H9 (cell line): Measurements from ENCODE around the gene AATF. TPM values are rescaled to one million over a fixed set of nuclear protein-coding genes. Genes with fewer than 3 reads are reported as not detected.

Experiments
- DNase-seq: peaks from one replicate; pipeline ENCODE4 v3.0.0-alpha.2; 2017
- H2AFZ ChIP-seq: one replicate; pipeline ENCODE4 v1.6.1; 2013; ENCODE audit warnings: mild to moderate bottlenecking, low read length, control low read depth, moderate library complexity
- H2AK5ac ChIP-seq: 2 replicates; pipeline ENCODE4 v1.6.1; 2013; ENCODE audit warnings: low read length, control low read depth, mixed read lengths; ENCODE audit not compliant: insufficient read length
- H2BK120ac ChIP-seq: one replicate; pipeline ENCODE4 v1.6.1; 2013; ENCODE audit warnings: low read depth, mild to moderate bottlenecking, low read length, control low read depth, inconsistent platforms; ENCODE audit not compliant: poor library complexity, severe bottlenecking
- H2BK12ac ChIP-seq: 2 replicates; pipeline ENCODE4 v1.6.1; 2013; ENCODE audit warnings: low read length, control low read depth, mixed read lengths, low read depth; ENCODE audit not compliant: insufficient read length
- H2BK15ac ChIP-seq: 2 replicates; pipeline ENCODE4 v1.6.1; 2013; ENCODE audit warnings: low read depth, low read length, control low read depth
- H2BK20ac ChIP-seq: one replicate; pipeline ENCODE4 v1.6.1; 2013; ENCODE audit warnings: low read depth, mild to moderate bottlenecking, low read length, control low read depth, inconsistent platforms; ENCODE audit not compliant: poor library complexity, severe bottlenecking
- H2BK5ac ChIP-seq: 2 replicates; pipeline ENCODE4 v1.6.1; 2013; ENCODE audit warnings: low read length, control low read depth, mixed read lengths; ENCODE audit not compliant: insufficient read length
- H3K14ac ChIP-seq: 2 replicates; pipeline ENCODE4 v1.6.1; 2013; ENCODE audit warnings: low read length, control low read depth; ENCODE audit not compliant: insufficient read depth
- H3K18ac ChIP-seq: 2 replicates; pipeline ENCODE4 v1.6.1; 2013; ENCODE audit warnings: low read depth, mild to moderate bottlenecking, mixed read lengths, low read length, control low read depth; ENCODE audit not compliant: insufficient read length
- H3K23ac ChIP-seq: 2 replicates; pipeline ENCODE4 v1.6.1; 2013; ENCODE audit warnings: low read length, control low read depth, mixed read lengths, low read depth; ENCODE audit not compliant: insufficient read length
- H3K23me2 ChIP-seq: 2 replicates; pipeline ENCODE4 v1.6.1; 2013; ENCODE audit warnings: low read depth, mild to moderate bottlenecking, mixed read lengths, low read length, control low read depth; ENCODE audit not compliant: insufficient read length, poor library complexity, severe bottlenecking
- H3K27ac ChIP-seq: 2 replicates; pipeline ENCODE4 v1.5.1; 2013; ENCODE audit warnings: low read length, control low read depth, mixed read lengths, low read depth; ENCODE audit not compliant: insufficient read length
- H3K27me3 ChIP-seq: 2 replicates; pipeline ENCODE4 v1.6.1; 2013; ENCODE audit warnings: low read length, control low read depth, inconsistent platforms; ENCODE audit not compliant: insufficient read depth
- H3K4ac ChIP-seq: 2 replicates; pipeline ENCODE4 v1.6.1; 2013; ENCODE audit warnings: low read depth, mild to moderate bottlenecking, control low read depth, inconsistent platforms, low read length, moderate library complexity
- H3K4me1 ChIP-seq: 2 replicates; pipeline ENCODE4 v1.6.1; 2013; ENCODE audit warnings: low read length, control low read depth, inconsistent platforms; ENCODE audit not compliant: insufficient read depth
- H3K4me2 ChIP-seq: 2 replicates; pipeline ENCODE4 v1.6.1; 2013; ENCODE audit warnings: low read length, control low read depth, mixed read lengths; ENCODE audit not compliant: insufficient read length, insufficient read depth
- H3K56ac ChIP-seq: 2 replicates; pipeline ENCODE4 v1.6.1; 2013; ENCODE audit warnings: low read depth, mild to moderate bottlenecking, mixed read lengths, low read length, control low read depth; ENCODE audit not compliant: insufficient read length
- H3K79me1 ChIP-seq: 2 replicates; pipeline ENCODE4 v1.6.1; 2013; ENCODE audit warnings: low read depth, mild to moderate bottlenecking, moderate library complexity, low read length, control low read depth, inconsistent platforms; ENCODE audit not compliant: insufficient read depth, poor library complexity, severe bottlenecking
- H3K79me2 ChIP-seq: 2 replicates; pipeline ENCODE4 v1.6.1; 2013; ENCODE audit warnings: low read length, control low read depth, inconsistent platforms; ENCODE audit not compliant: insufficient read depth
- H3K9ac ChIP-seq: 2 replicates; pipeline ENCODE4 v1.6.1; 2013; ENCODE audit warnings: low read length, control low read depth, mixed read lengths; ENCODE audit not compliant: insufficient read length; ENCODE audit errors: extremely low read depth
- H3K9me3 ChIP-seq: one replicate; pipeline ENCODE4 v1.6.1; 2013; ENCODE audit warnings: low read depth, low read length, inconsistent platforms; ENCODE audit not compliant: control insufficient read depth
- H3T11ph ChIP-seq: one replicate; pipeline ENCODE4 v1.6.1; 2013; ENCODE audit warnings: mild to moderate bottlenecking, low read length, control low read depth, inconsistent platforms
- H4K20me1 ChIP-seq: one replicate; pipeline ENCODE4 v1.6.1; 2013; ENCODE audit not compliant: control insufficient read depth, insufficient read length, insufficient read depth
- H4K5ac ChIP-seq: 2 replicates; pipeline ENCODE4 v1.6.1; 2013; ENCODE audit warnings: low read depth, mild to moderate bottlenecking, mixed read lengths, low read length, control low read depth; ENCODE audit not compliant: insufficient read length
- H4K8ac ChIP-seq: replicated peaks from 2 replicates; pipeline ENCODE4 v1.6.1; 2013; ENCODE audit warnings: low read length, control low read depth, mixed read lengths, low read depth; ENCODE audit not compliant: insufficient read length
- H4K91ac ChIP-seq: 2 replicates; pipeline ENCODE4 v1.6.1; 2013; ENCODE audit warnings: low read depth, mild to moderate bottlenecking, moderate library complexity, mixed read lengths, low read length, control low read depth; ENCODE audit not compliant: insufficient read length
- H3K27ac Mint-ChIP-seq, 3 experiments: 2 replicates in 2 of 3; 3 replicates in 1 of 3; pipeline ENCODE4 v1.8.0; 2020 to 2021; ENCODE audit warnings: mixed read lengths in 3 of 3, mild to moderate bottlenecking in 1 of 3, moderate library complexity in 1 of 3
- H3K27me3 Mint-ChIP-seq: 2 replicates; pipeline ENCODE4 v1.8.0; 2021; ENCODE audit warnings: low read depth, mild to moderate bottlenecking, moderate library complexity, mixed read lengths
- H3K36me3 Mint-ChIP-seq, 3 experiments: 2 replicates in 2 of 3; 3 replicates in 1 of 3; pipeline ENCODE4 v1.8.0; 2020 to 2021; ENCODE audit warnings: low read depth in 3 of 3, mixed read lengths in 3 of 3; ENCODE audit not compliant: insufficient read depth in 1 of 3
- H3K4me1 Mint-ChIP-seq, 2 experiments: 2 replicates each; pipeline ENCODE4 v1.8.0; 2020; ENCODE audit warnings: mixed read lengths in 2 of 2
- H3K4me3 Mint-ChIP-seq, 2 experiments: 2 replicates in 1 of 2; 3 replicates in 1 of 2; pipeline ENCODE4 v1.8.0; 2020 to 2021; ENCODE audit warnings: mild to moderate bottlenecking in 2 of 2, mixed read lengths in 2 of 2, moderate library complexity in 1 of 2
- H3K9me3 Mint-ChIP-seq, 2 experiments: 2 replicates in 1 of 2; 3 replicates in 1 of 2; pipeline ENCODE4 v1.8.0; 2020; ENCODE audit warnings: mild to moderate bottlenecking in 2 of 2, mixed read lengths in 2 of 2, moderate library complexity in 1 of 2
- WGBS: extraction: QIAGEN DNeasy Blood & Tissue Kit; methylation state at CpG from one replicate; pipeline ENCODE4 v1.1.7; 2013; ENCODE audit warnings: missing lambda C conversion rate, low lambda C conversion rate, mixed read lengths; ENCODE audit not compliant: insufficient read length; ENCODE audit errors: extremely low coverage; 5-methylcytosine and 5-hydroxymethylcytosine counted together
- total RNA-seq: library from RNA; stranded (reverse); gene quantifications from 2 replicates; pipeline ENCODE4 v1.2.1, GENCODE V29; 2021
- TF ChIP-seq, protein P1 (sequence below): fragments of 200-600 bp; sonication (generic); conservative IDR thresholded peaks from 3 replicates; pipeline ENCODE4 v1.8.0; 2021; ENCODE audit warnings: antibody characterized with exemption, mild to moderate bottlenecking

The AATF gene
- total RNA-seq, 1 experiment from 2014 or later = 69.6 TPM

- H3T11ph ChIP-seq = no peak overlapping the region
- TF ChIP-seq, protein P1, sequence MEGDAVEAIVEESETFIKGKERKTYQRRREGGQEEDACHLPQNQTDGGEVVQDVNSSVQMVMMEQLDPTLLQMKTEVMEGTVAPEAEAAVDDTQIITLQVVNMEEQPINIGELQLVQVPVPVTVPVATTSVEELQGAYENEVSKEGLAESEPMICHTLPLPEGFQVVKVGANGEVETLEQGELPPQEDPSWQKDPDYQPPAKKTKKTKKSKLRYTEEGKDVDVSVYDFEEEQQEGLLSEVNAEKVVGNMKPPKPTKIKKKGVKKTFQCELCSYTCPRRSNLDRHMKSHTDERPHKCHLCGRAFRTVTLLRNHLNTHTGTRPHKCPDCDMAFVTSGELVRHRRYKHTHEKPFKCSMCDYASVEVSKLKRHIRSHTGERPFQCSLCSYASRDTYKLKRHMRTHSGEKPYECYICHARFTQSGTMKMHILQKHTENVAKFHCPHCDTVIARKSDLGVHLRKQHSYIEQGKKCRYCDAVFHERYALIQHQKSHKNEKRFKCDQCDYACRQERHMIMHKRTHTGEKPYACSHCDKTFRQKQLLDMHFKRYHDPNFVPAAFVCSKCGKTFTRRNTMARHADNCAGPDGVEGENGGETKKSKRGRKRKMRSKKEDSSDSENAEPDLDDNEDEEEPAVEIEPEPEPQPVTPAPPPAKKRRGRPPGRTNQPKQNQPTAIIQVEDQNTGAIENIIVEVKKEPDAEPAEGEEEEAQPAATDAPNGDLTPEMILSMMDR = no peak
- peak overlapping the region; percentile 26 for H3K4me2 ChIP-seq
- no peak overlapping the region for H3K27ac Mint-ChIP-seq
- no peaks in the 10 kb centered on the region; the same call in 1 of the 2 replicates for H3K4me1 ChIP-seq
- peaks cover 90% of the 10 kb centered on the region for H3K27me3 ChIP-seq
- peaks cover 0 to 5% of the 10 kb centered on the region in 2 experiments; a peak in 1 of 5 replicates for H3K9me3 Mint-ChIP-seq
- peaks cover 100% of the 10 kb centered on the region for H3K27me3 Mint-ChIP-seq
- H2BK5ac ChIP-seq = no peak overlapping the region
- H3K79me1 ChIP-seq = no peaks in the 10 kb centered on the region
- no peak overlapping the region for H2BK120ac ChIP-seq
- WGBS = no CpG with 5 or more reads among the region's 44 CpGs
- H4K20me1 ChIP-seq = peaks cover 4% of the 10 kb centered on the region
- H3K14ac ChIP-seq = no peak overlapping the region
- H3K56ac ChIP-seq = no peak overlapping the region
- no peak overlapping the region for H4K91ac ChIP-seq
- no peak overlapping the region for H3K9ac ChIP-seq
- H3K36me3 Mint-ChIP-seq = no peaks in the 10 kb centered on the region; a peak in 1 of 7 replicates
- peak; percentile 78 for DNase-seq
- no peaks in the 10 kb centered on the region for H3K9me3 ChIP-seq
- H2BK15ac ChIP-seq = no peak overlapping the region
- H2AK5ac ChIP-seq = no peak overlapping the region
- no peak overlapping the region for H3K27ac ChIP-seq
- no peaks in the 10 kb centered on the region for H3K79me2 ChIP-seq
- H3K4me1 Mint-ChIP-seq = peaks cover 38 to 70% of the 10 kb centered on the region in 2 experiments
- H3K23me2 ChIP-seq = peaks cover 4% of the 10 kb centered on the region
- no peak overlapping the region for H2AFZ ChIP-seq
- no peak overlapping the region for H4K5ac ChIP-seq
- H3K4me3 Mint-ChIP-seq = peak overlapping the region; percentile 14 to 57
- H3K18ac ChIP-seq = no peak overlapping the region
- H2BK20ac ChIP-seq = no peak overlapping the region
- H3K23ac ChIP-seq = no peak overlapping the region
- no peak overlapping the region for H4K8ac ChIP-seq
- no peak overlapping the region for H2BK12ac ChIP-seq
- H3K4ac ChIP-seq = no peak overlapping the region
Observed at GRCh38 chr17:36943250-36944191, 5.2 kb upstream of the AATF start.
